Measurements from ENCODE around the gene MCF2L2. TPM values are rescaled to one million over a fixed set of nuclear protein-coding genes. Genes with fewer than 3 reads are reported as not detected.

MCF2L2 gene
- total and polyA plus RNA-seq, 4 donors = 0.13 to 1.0 (median 0.54) TPM

DNA sequence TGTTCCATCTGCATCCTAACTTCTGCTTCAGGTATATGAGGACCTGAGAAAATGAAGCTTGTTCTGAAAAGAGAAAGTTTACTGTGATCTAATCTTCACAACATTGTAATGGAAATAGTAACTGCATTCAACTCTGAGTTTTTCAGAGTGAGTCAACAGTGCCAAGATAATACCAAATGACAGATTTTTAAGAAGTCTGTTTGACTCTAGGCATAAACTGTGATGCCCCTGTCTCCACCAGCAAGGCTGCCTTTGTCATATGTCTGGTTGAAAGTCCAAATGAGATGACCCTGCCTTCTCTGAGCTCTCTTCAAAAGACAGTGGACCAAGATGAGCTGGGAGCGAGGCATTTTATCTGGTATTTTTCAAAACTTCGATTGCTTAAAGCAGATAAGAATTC, 220.2 kb downstream of the MCF2L2 start:
- no peak overlapping the region for H3K4me3 ChIP-seq (ENCODE audit: low read length in 2 of 2)
- no peaks in the 10 kb centered on the region for H3K9me3 ChIP-seq (ENCODE audit: control insufficient read depth, low read length)
- intact Hi-C loops (cut with DNase I) = no loop called here
- DNase-seq (no peak), ATAC-seq (ENCODE audit: low FRiP score) (no peak)
- no peaks in the 10 kb centered on the region for H3K4me1 ChIP-seq (ENCODE audit: control insufficient read depth in 1 of 2, insufficient read depth in 2 of 2, low read length in 2 of 2)
- WGBS, 2 donors = 49 to 55% methylated on average over 2 of the region's 2 CpGs
- H3K27ac ChIP-seq (ENCODE audit: low read depth in 1 of 2, low read length in 2 of 2) = no peak overlapping the region
- no peaks in the 10 kb centered on the region for H3K36me3 ChIP-seq (ENCODE audit: control insufficient read depth in 1 of 2, insufficient read depth in 2 of 2, low read length in 1 of 2)
- H3K27me3 ChIP-seq (ENCODE audit: control insufficient read depth in 1 of 2, insufficient read depth in 2 of 2, low read length in 1 of 2) = no peaks in the 10 kb centered on the region

DNA sequence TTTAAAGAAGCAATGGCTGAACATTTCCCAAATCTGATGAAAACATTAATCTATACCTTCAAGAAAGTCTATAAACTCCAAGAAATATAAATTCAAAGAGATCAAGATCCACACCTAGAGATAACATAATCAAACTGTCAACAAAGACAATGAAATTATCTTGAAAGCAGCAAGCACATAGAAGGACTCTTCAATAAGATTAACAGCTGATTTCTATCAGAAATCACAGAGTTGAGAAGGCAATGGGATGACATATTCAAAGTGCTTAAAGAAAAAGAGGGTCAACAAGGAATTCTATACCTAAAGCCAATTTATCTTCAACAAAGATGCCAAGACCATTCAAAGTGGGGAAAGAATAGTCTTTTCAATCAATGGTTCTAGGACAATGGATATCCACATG, 224.7 kb downstream of the MCF2L2 start:
- no peaks in the 10 kb centered on the region for H3K9me3 ChIP-seq (ENCODE audit: control insufficient read depth, low read length)
- DNase-seq (no peak), ATAC-seq (ENCODE audit: low FRiP score) (no peak)
- H3K27me3 ChIP-seq (ENCODE audit: control insufficient read depth in 1 of 2, insufficient read depth in 2 of 2, low read length in 1 of 2) = no peaks in the 10 kb centered on the region
- no peak overlapping the region for H3K27ac ChIP-seq (ENCODE audit: low read depth in 1 of 2, low read length in 2 of 2)
- H3K4me1 ChIP-seq (ENCODE audit: control insufficient read depth in 1 of 2, insufficient read depth in 2 of 2, low read length in 2 of 2) = no peaks in the 10 kb centered on the region
- no peaks in the 10 kb centered on the region for H3K36me3 ChIP-seq (ENCODE audit: control insufficient read depth in 1 of 2, insufficient read depth in 2 of 2, low read length in 1 of 2)
- no peak overlapping the region for H3K4me3 ChIP-seq (ENCODE audit: low read length in 2 of 2)
- intact Hi-C loops (cut with DNase I) = no loop called here

DNA sequence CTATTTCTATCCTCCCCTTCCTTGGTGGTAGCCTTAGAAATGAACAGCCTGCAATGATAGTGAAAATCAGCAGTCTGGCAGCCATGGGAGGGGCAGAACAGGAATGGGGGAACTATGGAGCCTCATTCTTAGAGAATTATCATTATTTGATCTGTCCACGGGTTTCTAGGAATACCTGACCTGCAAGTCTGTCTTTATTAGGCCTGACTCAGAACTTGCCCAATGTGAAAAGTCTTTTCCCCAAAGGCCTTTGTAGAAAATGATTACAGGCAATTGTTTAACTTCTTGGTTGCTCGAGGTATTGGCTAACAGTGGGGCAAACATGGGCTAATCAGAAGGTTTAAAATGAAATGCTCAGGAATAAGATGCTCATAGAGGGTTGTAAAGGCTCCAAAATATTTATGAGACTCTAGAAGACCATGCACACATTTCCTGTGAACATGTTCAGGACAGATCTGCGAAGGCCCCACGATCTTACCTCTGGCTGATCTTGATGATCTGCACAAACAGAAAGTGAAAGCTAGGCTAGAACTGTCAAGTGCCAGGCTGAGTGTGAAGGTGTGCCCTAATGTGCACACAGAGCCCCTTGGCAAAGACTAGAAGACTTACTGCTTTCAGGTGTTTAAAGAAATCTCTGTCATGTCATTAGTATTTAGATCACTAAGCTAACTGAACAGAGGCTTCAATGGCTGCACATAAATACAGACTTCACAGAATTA, 226.3 kb downstream of the MCF2L2 start:
- DNase-seq = no peak
- 82 to 94% methylated on average over 4 of the region's 4 CpGs for WGBS, 2 donors
- Histone ChIP-seq H3K4me3 (ENCODE audit: low read length in 2 of 2) (no peak overlapping the region), H3K9me3 (ENCODE audit: control insufficient read depth, low read length) (no peaks in the 10 kb centered on the region), H3K27me3 (ENCODE audit: control insufficient read depth in 1 of 2, insufficient read depth in 2 of 2, low read length in 1 of 2) (no peaks in the 10 kb centered on the region), H3K27ac (ENCODE audit: low read depth in 1 of 2, low read length in 2 of 2) (no peak overlapping the region), H3K4me1 (ENCODE audit: control insufficient read depth in 1 of 2, insufficient read depth in 2 of 2, low read length in 2 of 2) (no peaks in the 10 kb centered on the region), H3K36me3 (ENCODE audit: control insufficient read depth in 1 of 2, insufficient read depth in 2 of 2, low read length in 1 of 2) (no peaks in the 10 kb centered on the region)
- ATAC-seq (ENCODE audit: low FRiP score) = no peak
- intact Hi-C loops (cut with DNase I) = no loop called here

DNA sequence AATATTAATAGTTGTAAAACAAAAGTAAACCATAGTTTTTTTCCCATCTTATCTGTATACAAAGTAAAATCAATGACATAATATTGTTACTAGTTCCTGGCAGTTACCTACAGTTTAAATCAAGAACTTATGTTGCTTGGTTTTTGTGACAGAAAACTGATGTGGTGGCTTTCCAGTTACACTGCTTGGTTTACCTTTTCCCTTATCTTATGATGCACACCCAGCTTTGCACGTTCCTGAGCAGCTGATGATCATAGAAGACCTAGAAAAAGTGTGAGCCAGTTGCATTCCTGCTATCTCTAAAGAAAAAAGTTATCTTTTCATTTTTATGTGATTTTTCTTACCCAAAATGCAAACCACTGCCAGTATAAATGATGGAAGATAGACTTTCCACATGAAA, 229.5 kb downstream of the MCF2L2 start:
- no peaks in the 10 kb centered on the region for H3K27me3 ChIP-seq (ENCODE audit: control insufficient read depth in 1 of 2, insufficient read depth in 2 of 2, low read length in 1 of 2)
- no peak overlapping the region for H3K27ac ChIP-seq (ENCODE audit: low read depth in 1 of 2, low read length in 2 of 2)
- no peaks in the 10 kb centered on the region for H3K4me1 ChIP-seq (ENCODE audit: control insufficient read depth in 1 of 2, insufficient read depth in 2 of 2, low read length in 2 of 2)
- DNase-seq (no peak), ATAC-seq (ENCODE audit: low FRiP score) (no peak)
- no peak overlapping the region for H3K4me3 ChIP-seq (ENCODE audit: low read length in 2 of 2)
- intact Hi-C loops (cut with DNase I) = no loop called here
- H3K9me3 ChIP-seq (ENCODE audit: control insufficient read depth, low read length) = no peaks in the 10 kb centered on the region
- H3K36me3 ChIP-seq (ENCODE audit: control insufficient read depth in 1 of 2, insufficient read depth in 2 of 2, low read length in 1 of 2) = no peaks in the 10 kb centered on the region
- 11 to 29% methylated on average over 1 of the region's 1 CpG for WGBS, 2 donors

DNA sequence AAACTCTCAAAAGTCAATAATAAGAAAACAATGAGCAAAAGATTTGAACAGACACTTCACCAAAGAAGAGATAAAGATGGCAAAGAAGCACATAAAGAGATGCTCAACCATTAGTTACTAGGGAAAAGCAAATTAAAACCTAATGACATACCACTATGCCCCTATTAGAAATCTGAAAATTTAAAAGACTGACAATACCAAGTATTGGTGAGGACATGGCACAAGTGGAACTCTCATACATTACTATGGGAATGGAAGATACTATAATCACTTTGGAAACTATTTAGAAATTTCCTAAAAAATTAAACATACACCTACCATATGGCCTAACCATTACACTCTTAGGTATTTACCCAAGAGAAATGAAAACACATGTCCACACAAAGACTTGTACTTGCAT, 230.7 kb downstream of the MCF2L2 start:
- Histone ChIP-seq H3K4me1 (ENCODE audit: control insufficient read depth in 1 of 2, insufficient read depth in 2 of 2, low read length in 2 of 2) (no peaks in the 10 kb centered on the region), H3K4me3 (ENCODE audit: low read length in 2 of 2) (no peak overlapping the region), H3K27me3 (ENCODE audit: control insufficient read depth in 1 of 2, insufficient read depth in 2 of 2, low read length in 1 of 2) (no peaks in the 10 kb centered on the region), H3K36me3 (ENCODE audit: control insufficient read depth in 1 of 2, insufficient read depth in 2 of 2, low read length in 1 of 2) (no peaks in the 10 kb centered on the region), H3K27ac (ENCODE audit: low read depth in 1 of 2, low read length in 2 of 2) (no peak overlapping the region), H3K9me3 (ENCODE audit: control insufficient read depth, low read length) (no peaks in the 10 kb centered on the region)
- DNase-seq = no peak
- intact Hi-C loops (cut with DNase I) = no loop called here
- no peak for ATAC-seq (ENCODE audit: low FRiP score)

DNA sequence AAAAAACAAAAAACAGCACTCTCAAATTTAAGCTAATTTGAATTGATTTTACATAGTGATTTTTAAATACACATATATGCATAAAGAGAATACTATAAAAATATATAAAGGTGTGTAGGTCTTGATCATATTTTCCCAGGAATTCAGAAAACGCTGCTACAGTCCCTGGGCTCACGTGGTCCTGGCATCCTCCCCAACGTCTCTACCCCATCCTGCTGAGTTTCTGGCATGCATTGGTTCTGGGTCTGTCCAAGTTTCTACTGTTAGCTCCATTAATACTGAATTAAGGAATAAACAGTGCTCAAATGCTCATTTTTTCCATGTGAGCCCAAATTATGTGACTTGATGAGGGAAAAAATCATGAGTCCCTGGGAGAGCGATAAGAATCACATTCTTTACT, 233.2 kb downstream of the MCF2L2 start:
- H3K4me3 ChIP-seq (ENCODE audit: low read length in 2 of 2) = no peak overlapping the region
- H3K4me1 ChIP-seq (ENCODE audit: control insufficient read depth in 1 of 2, insufficient read depth in 2 of 2, low read length in 2 of 2) = no peaks in the 10 kb centered on the region
- intact Hi-C loops (cut with DNase I) = no loop called here
- H3K27ac ChIP-seq (ENCODE audit: low read depth in 1 of 2, low read length in 2 of 2) = no peak overlapping the region
- no peaks in the 10 kb centered on the region for H3K36me3 ChIP-seq (ENCODE audit: control insufficient read depth in 1 of 2, insufficient read depth in 2 of 2, low read length in 1 of 2)
- H3K27me3 ChIP-seq (ENCODE audit: control insufficient read depth in 1 of 2, insufficient read depth in 2 of 2, low read length in 1 of 2) = no peaks in the 10 kb centered on the region
- no peak for ATAC-seq (ENCODE audit: low FRiP score)
- H3K9me3 ChIP-seq (ENCODE audit: control insufficient read depth, low read length) = no peaks in the 10 kb centered on the region
- WGBS, 2 donors = 61 to 70% methylated on average over 4 of the region's 4 CpGs
- DNase-seq = no peak

DNA sequence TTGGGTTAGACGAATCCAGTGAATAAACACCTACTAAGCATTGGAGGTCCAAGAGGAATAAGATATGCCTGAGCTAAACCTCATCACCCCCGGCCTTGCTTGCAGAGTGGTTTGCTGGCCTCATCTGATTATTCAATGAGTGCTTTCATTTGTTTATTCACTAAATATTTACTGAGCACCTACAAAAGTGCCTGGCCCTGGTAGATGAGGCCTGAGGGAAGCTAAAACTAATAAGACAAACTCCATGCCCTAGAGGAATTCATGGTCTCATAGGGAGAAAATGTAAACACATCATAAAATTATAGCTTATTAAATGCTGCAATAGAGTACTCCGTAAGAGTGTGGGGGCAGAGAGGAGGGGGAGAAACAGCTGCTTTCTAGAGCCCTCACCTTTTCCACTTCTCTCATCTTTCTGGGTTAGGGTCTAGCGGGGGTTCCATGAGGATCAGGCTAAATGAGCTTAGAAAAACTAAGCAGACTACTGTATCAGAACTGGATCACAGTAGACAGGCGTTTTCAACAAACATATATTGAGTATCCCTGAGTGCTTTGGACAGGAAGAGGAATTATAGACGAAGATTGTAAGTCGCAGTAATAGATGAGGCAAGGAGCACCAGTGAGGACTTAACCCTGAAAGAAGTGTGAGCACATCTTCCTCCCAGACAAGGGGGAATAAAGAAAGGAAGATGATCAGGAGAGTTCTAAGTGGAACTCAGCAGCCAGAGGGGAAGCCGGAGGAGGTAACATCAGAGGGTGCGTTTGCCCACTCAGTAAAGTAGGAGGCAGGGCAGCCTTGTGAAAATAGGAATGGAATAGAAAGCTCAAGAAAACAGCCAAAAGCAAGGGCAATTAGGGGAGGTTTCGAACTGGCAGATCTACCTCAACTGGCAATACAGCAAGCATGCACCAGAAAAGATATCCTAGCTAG, 234.4 kb downstream of the MCF2L2 start:
- no peak overlapping the region for H3K4me3 ChIP-seq (ENCODE audit: low read length in 2 of 2)
- 74 to 80% methylated on average over 10 of the region's 10 CpGs for WGBS, 2 donors
- H3K36me3 ChIP-seq (ENCODE audit: control insufficient read depth in 1 of 2, insufficient read depth in 2 of 2, low read length in 1 of 2) = no peaks in the 10 kb centered on the region
- H3K4me1 ChIP-seq (ENCODE audit: control insufficient read depth in 1 of 2, insufficient read depth in 2 of 2, low read length in 2 of 2) = no peaks in the 10 kb centered on the region
- no peaks in the 10 kb centered on the region for H3K27me3 ChIP-seq (ENCODE audit: control insufficient read depth in 1 of 2, insufficient read depth in 2 of 2, low read length in 1 of 2)
- ATAC-seq (ENCODE audit: low FRiP score) (no peak), DNase-seq (no peak)
- intact Hi-C loops (cut with DNase I) = no loop called here
- no peak overlapping the region for H3K27ac ChIP-seq (ENCODE audit: low read depth in 1 of 2, low read length in 2 of 2)
- no peaks in the 10 kb centered on the region for H3K9me3 ChIP-seq (ENCODE audit: control insufficient read depth, low read length)

DNA sequence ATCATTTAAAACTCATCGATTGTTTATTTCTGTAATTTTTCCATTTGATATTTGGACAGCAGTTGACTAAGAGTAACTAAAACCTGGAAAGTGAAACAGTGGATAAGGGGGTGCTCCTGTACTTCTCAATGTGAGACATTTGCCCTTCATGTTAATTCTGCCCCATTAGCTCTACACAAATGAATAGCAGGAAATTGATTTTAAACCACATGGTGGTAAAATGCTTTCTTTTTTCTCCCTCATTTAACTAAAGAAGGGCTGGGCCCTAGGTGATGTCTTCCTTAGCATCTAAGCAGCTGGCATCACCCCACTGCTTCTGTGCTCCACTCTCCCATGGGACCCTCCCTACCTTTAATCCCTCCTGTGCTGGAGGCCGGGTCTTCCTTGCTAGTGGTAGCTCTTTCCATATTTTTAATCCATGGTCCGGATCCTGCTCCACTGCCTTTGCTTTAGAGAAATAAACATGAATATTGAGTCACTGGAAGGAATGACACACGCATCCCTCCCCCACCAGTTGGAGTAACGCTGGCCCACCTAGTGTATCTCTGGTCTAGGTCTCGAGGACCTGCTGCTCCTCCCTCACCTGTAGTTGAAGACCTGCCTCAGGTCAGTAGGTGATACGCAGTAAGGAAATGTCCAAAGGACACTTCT, 235.6 kb downstream of the MCF2L2 start:
- H3K4me1 ChIP-seq (ENCODE audit: control insufficient read depth in 1 of 2, insufficient read depth in 2 of 2, low read length in 2 of 2) = no peaks in the 10 kb centered on the region
- H3K9me3 ChIP-seq (ENCODE audit: control insufficient read depth, low read length) = no peaks in the 10 kb centered on the region
- no peak overlapping the region for H3K27ac ChIP-seq (ENCODE audit: low read depth in 1 of 2, low read length in 2 of 2)
- H3K36me3 ChIP-seq (ENCODE audit: control insufficient read depth in 1 of 2, insufficient read depth in 2 of 2, low read length in 1 of 2) = no peaks in the 10 kb centered on the region
- intact Hi-C loops (cut with DNase I) = no loop called here
- H3K27me3 ChIP-seq (ENCODE audit: control insufficient read depth in 1 of 2, insufficient read depth in 2 of 2, low read length in 1 of 2) = no peaks in the 10 kb centered on the region
- no peak overlapping the region for H3K4me3 ChIP-seq (ENCODE audit: low read length in 2 of 2)
- WGBS, 2 donors = 94% methylated on average over 7 of the region's 7 CpGs
- no peak for DNase-seq
- ATAC-seq (ENCODE audit: low FRiP score) = no peak
